DND-41 (cell line): ENCODE measurements around the gene MUTYH.

Experiments used
- ATAC-seq: fragments of 200-7000 bp; cut with Tn5 transposase; 3 replicates; pipeline ENCODE4 v1.9.1; 2021; ENCODE audit warnings: low read depth; ENCODE audit not compliant: insufficient read depth
- DNase-seq: peaks from one replicate; pipeline ENCODE4 v3.0.0-alpha.2; 2020
- H2AFZ ChIP-seq: 2 replicates; pipeline ENCODE4 v1.6.0; 2012; ENCODE audit warnings: low read depth, low read length
- H3K27ac ChIP-seq: 2 replicates; pipeline ENCODE4 v1.5.1; 2012; ENCODE audit warnings: low read length, inconsistent platforms
- H3K27me3 ChIP-seq: fragments of 200-600 bp; sonication (generic); 2 replicates; pipeline ENCODE4 v1.6.0; 2012; ENCODE audit warnings: low read length, mild to moderate bottlenecking, inconsistent platforms; ENCODE audit not compliant: insufficient read depth, poor library complexity
- H3K36me3 ChIP-seq: 2 replicates; pipeline ENCODE4 v1.5.1; 2012; ENCODE audit warnings: low read length, inconsistent platforms; ENCODE audit not compliant: insufficient read depth
- H3K4me1 ChIP-seq: 2 replicates; pipeline ENCODE4 v1.5.1; 2012; ENCODE audit warnings: mild to moderate bottlenecking, low read length; ENCODE audit not compliant: insufficient read depth
- H3K4me2 ChIP-seq: 2 replicates; pipeline ENCODE4 v1.6.0; 2012; ENCODE audit warnings: mild to moderate bottlenecking, moderate library complexity, low read length, inconsistent platforms; ENCODE audit not compliant: insufficient read depth
- H3K4me3 ChIP-seq, 2 experiments: fragments of 200-600 bp in 1 of 2; shearing (Covaris generic) in 1 of 2; 2 replicates each; pipeline ENCODE4 v1.5.1; 2012 to 2016; ENCODE audit warnings: inconsistent platforms in 2 of 2, low read length in 2 of 2, mild to moderate bottlenecking in 2 of 2, low read depth in 1 of 2, moderate library complexity in 1 of 2
- H3K79me2 ChIP-seq: 2 replicates; pipeline ENCODE4 v1.6.0; 2012; ENCODE audit warnings: low read length, inconsistent platforms; ENCODE audit not compliant: insufficient read depth
- H3K9ac ChIP-seq: 2 replicates; pipeline ENCODE4 v1.6.0; 2012; ENCODE audit warnings: low read depth, mild to moderate bottlenecking, inconsistent platforms, low read length, moderate library complexity
- H3K9me3 ChIP-seq: 2 replicates; pipeline ENCODE4 v1.5.1; 2012; ENCODE audit warnings: low read length, moderate library complexity, mild to moderate bottlenecking, inconsistent platforms; ENCODE audit not compliant: insufficient read depth, severe bottlenecking
- H4K20me1 ChIP-seq: 2 replicates; pipeline ENCODE4 v1.6.0; 2012; ENCODE audit warnings: low read length; ENCODE audit not compliant: insufficient read depth
- CTCF ChIP-seq: IDR thresholded peaks from 2 replicates; pipeline ENCODE4 v1.5.1; 2012; ENCODE audit warnings: borderline replicate concordance, low read length, moderate library complexity, mild to moderate bottlenecking; ENCODE audit not compliant: poor library complexity, severe bottlenecking; ENCODE audit errors: extremely low read depth
- EZH2 ChIP-seq: IDR thresholded peaks from 3 replicates; pipeline ENCODE4 v1.6.1; 2012; ENCODE audit warnings: borderline replicate concordance, low read depth, mild to moderate bottlenecking, moderate library complexity, low read length, inconsistent platforms; ENCODE audit not compliant: severe bottlenecking

The MUTYH gene

GRCh38 chr1:45299981-45300668 is 40.1 kb downstream of the MUTYH start:
- ATAC-seq = peak; percentile 41
- Histone ChIP-seq H3K27me3 (no peaks in the 10 kb centered on the region), H3K9ac (no peak overlapping the region), H3K9me3 (no peaks in the 10 kb centered on the region), H3K4me1 (peaks cover 23% of the 10 kb centered on the region), H3K4me3 (no peak overlapping the region), H3K27ac (no peak overlapping the region), H2AFZ (no peak overlapping the region), H4K20me1 (no peaks in the 10 kb centered on the region), H3K79me2 (peaks cover 8% of the 10 kb centered on the region), H3K36me3 (no peaks in the 10 kb centered on the region), H3K4me2 (no peak overlapping the region)
- no peak for TF ChIP-seq EZH2
- TF ChIP-seq CTCF = peak; percentile 89
- peak; percentile 59 for DNase-seq

GRCh38 chr1:45299296-45299695 is 40.9 kb downstream of the MUTYH start:
- TF ChIP-seq EZH2 (no peak), CTCF (no peak)
- Histone ChIP-seq H3K4me2 (no peak overlapping the region), H3K27ac (no peak overlapping the region), H3K4me3 (no peak overlapping the region), H3K4me1 (peaks cover 14% of the 10 kb centered on the region), H3K9me3 (no peaks in the 10 kb centered on the region), H3K79me2 (peaks cover 5% of the 10 kb centered on the region), H3K36me3 (no peaks in the 10 kb centered on the region), H3K9ac (no peak overlapping the region), H4K20me1 (no peaks in the 10 kb centered on the region), H2AFZ (no peak overlapping the region), H3K27me3 (no peaks in the 10 kb centered on the region)
- no peak for DNase-seq
- ATAC-seq = no peak

- Histone ChIP-seq H3K4me3 (no peak overlapping the region), H3K4me2 (no peak overlapping the region), H2AFZ (no peak overlapping the region), H4K20me1 (no peaks in the 10 kb centered on the region), H3K27ac (no peak overlapping the region), H3K4me1 (peaks cover 6% of the 10 kb centered on the region), H3K9me3 (no peaks in the 10 kb centered on the region), H3K79me2 (no peaks in the 10 kb centered on the region), H3K36me3 (no peaks in the 10 kb centered on the region), H3K27me3 (no peaks in the 10 kb centered on the region), H3K9ac (no peak overlapping the region)
- no peak for DNase-seq
- no peak for ATAC-seq
- TF ChIP-seq EZH2 (no peak), CTCF (no peak)
Observed at GRCh38 chr1:45297666-45298356, 42.4 kb downstream of the MUTYH start.
